Panc1 (cell line): Measurements from ENCODE around the gene MGAT5. TPM values are rescaled to one million over a fixed set of nuclear protein-coding genes. Genes with fewer than 3 reads are reported as not detected.

Experiments used
- ATAC-seq: fragments of 200-7000 bp; cut with Tn5 transposase; 2 replicates; pipeline ENCODE4 v1.9.1; 2020; ENCODE audit warnings: mild to moderate bottlenecking, moderate library complexity
- BruUV-seq: library from RNA; stranded (reverse); fragments of 400-500 nt; replicated peaks from 2 replicates; lab custom pipeline; 2021; lab: Mats Ljungman, UMichigan
- CTCF ChIA-PET: fragments of 300-600 bp; sonication (Branson Sonifier 250); formaldehyde crosslinking; loops from one replicate; lab custom pipeline; 2022; ENCODE audit warnings: antibody characterized with exemption; lab: Charles Lee
- POLR2A ChIA-PET: fragments of 300-600 bp; sonication (Branson Sonifier 250); formaldehyde crosslinking; loops from one replicate; lab custom pipeline; 2022; ENCODE audit warnings: antibody characterized with exemption; lab: Charles Lee
- DNase-seq: peaks from one replicate; pipeline ENCODE4 v3.0.0-alpha.2; 2010; ENCODE audit warnings: low read depth, low spot score
- H3K27ac ChIP-seq: 2 replicates; pipeline ENCODE4 v1.5.1; 2011; ENCODE audit warnings: mild to moderate bottlenecking, low read length, inconsistent platforms
- H3K27me3 ChIP-seq: fragments of 200-500 bp; sonication (Bioruptor generic); 2 replicates; pipeline ENCODE4 v1.6.0; 2014; ENCODE audit warnings: low read length, inconsistent platforms; ENCODE audit not compliant: control insufficient read depth, insufficient read depth
- H3K36me3 ChIP-seq: fragments of 200-500 bp; sonication (Bioruptor generic); 2 replicates; pipeline ENCODE4 v1.5.1; 2014; ENCODE audit warnings: inconsistent platforms, mild to moderate bottlenecking, low read length, moderate library complexity; ENCODE audit not compliant: control insufficient read depth, insufficient read depth
- H3K4me1 ChIP-seq: 2 replicates; pipeline ENCODE4 v1.5.1; 2011; ENCODE audit warnings: inconsistent platforms, mild to moderate bottlenecking, low read length, moderate library complexity; ENCODE audit not compliant: control insufficient read depth, insufficient read depth
- H3K4me3 ChIP-seq, 2 experiments: 2 replicates each; pipeline ENCODE4 v1.5.1; 2011 to 2012; ENCODE audit warnings: low read depth in 2 of 2, low read length in 2 of 2, mild to moderate bottlenecking in 2 of 2, inconsistent platforms in 1 of 2, moderate library complexity in 1 of 2
- H3K9me3 ChIP-seq: fragments of 200-500 bp; sonication (Bioruptor generic); 2 replicates; pipeline ENCODE4 v1.5.1; 2014; ENCODE audit warnings: low read depth, mild to moderate bottlenecking, inconsistent platforms, low read length, moderate library complexity; ENCODE audit not compliant: control insufficient read depth, insufficient read depth
- CTCF ChIP-seq: fragments of 450-650 bp; IDR thresholded peaks from 2 replicates; pipeline ENCODE4 v1.5.1; 2017; ENCODE audit warnings: mild to moderate bottlenecking
- POLR2AphosphoS5 ChIP-seq: IDR thresholded peaks from 2 replicates; pipeline ENCODE4 v1.6.1; 2012; ENCODE audit warnings: mild to moderate bottlenecking, low read depth, low read length, moderate library complexity
- REST ChIP-seq, 2 experiments: IDR thresholded peaks; 2 replicates each; pipeline ENCODE4 v1.6.1; 2011 to 2012; ENCODE audit warnings: low read depth in 2 of 2, control low read depth in 1 of 2, low read length in 1 of 2, mild to moderate bottlenecking in 1 of 2, moderate library complexity in 1 of 2; ENCODE audit not compliant: insufficient read depth in 1 of 2
- SIN3A ChIP-seq: IDR thresholded peaks from 2 replicates; pipeline ENCODE4 v1.6.1; 2012; ENCODE audit warnings: low read depth, mild to moderate bottlenecking, low read length, moderate library complexity, borderline replicate concordance; ENCODE audit not compliant: insufficient read depth
- TCF7L2 ChIP-seq: IDR thresholded peaks from 2 replicates; pipeline ENCODE4 v1.6.1; 2011; ENCODE audit warnings: mild to moderate bottlenecking, low read depth, low read length, inconsistent platforms
- in situ Hi-C: cut with HindIII; loops from 2 replicates; pipeline ENCODE4 v1.10.0; 2016; ENCODE audit warnings: low sequenced_read_pairs, low pct_unique_long_range_greater_than_20kb
- intact Hi-C: fragments of 100-400 bp; cut with micrococcal nuclease; formaldehyde crosslinking; loops from one replicate; pipeline ENCODE4 v1.10.0; 2022; ENCODE audit not compliant: unreplicated experiment
- total RNA-seq: library from RNA; stranded (reverse); gene quantifications from one replicate; pipeline ENCODE4 v1.2.1, GENCODE V29; 2021; ENCODE audit not compliant: unreplicated experiment

Gene MGAT5
- total RNA-seq, 1 experiment from 2014 or later, result 22.1 TPM

GRCh38 chr2:134405611-134406081 is 151.8 kb downstream of the MGAT5 start:
- CTCF ChIA-PET, result no interaction called here
- ATAC-seq (no peak), DNase-seq (no peak)
- in situ Hi-C loops (no loop called here), intact Hi-C loops (no loop called here)
- no peak overlapping the region for H3K27ac ChIP-seq
- H3K36me3 ChIP-seq, result no peaks in the 10 kb centered on the region
- TF ChIP-seq SIN3A, result no peak
- TF ChIP-seq TCF7L2, result no peak
- no peaks in the 10 kb centered on the region for H3K4me1 ChIP-seq
- H3K27me3 ChIP-seq, result no peaks in the 10 kb centered on the region
- H3K9me3 ChIP-seq, result no peaks in the 10 kb centered on the region
- no TSS peak for BruUV-seq
- no peak overlapping the region for H3K4me3 ChIP-seq
- POLR2A ChIA-PET, result no interaction called here

GRCh38 chr2:134406311-134406710 is 152.4 kb downstream of the MGAT5 start:
- Histone ChIP-seq H3K27ac (no peak overlapping the region), H3K9me3 (no peaks in the 10 kb centered on the region), H3K4me1 (no peaks in the 10 kb centered on the region), H3K27me3 (no peaks in the 10 kb centered on the region), H3K36me3 (no peaks in the 10 kb centered on the region), H3K4me3 (no peak overlapping the region)
- ChIA-PET POLR2A (no interaction called here), CTCF (no interaction called here)
- no TSS peak for BruUV-seq
- DNase-seq (no peak), ATAC-seq (no peak)
- intact Hi-C loops, result no loop called here
- TF ChIP-seq TCF7L2 (no peak), CTCF (no peak), SIN3A (no peak), POLR2AphosphoS5 (no peak), REST (IDR thresholded peaks at IDR 0.05; ENCODE audit: insufficient read depth in 1 of 2, low read depth in 2 of 2, low read length in 1 of 2) (no peak)
- in situ Hi-C loops, result no loop called here

GRCh38 chr2:134406736-134407135 is 152.9 kb downstream of the MGAT5 start:
- no peaks in the 10 kb centered on the region for H3K9me3 ChIP-seq
- BruUV-seq, result no TSS peak
- H3K36me3 ChIP-seq, result no peaks in the 10 kb centered on the region
- intact Hi-C loops, result no loop called here
- H3K27ac ChIP-seq, result no peak overlapping the region
- DNase-seq (no peak), ATAC-seq (no peak)
- ChIA-PET POLR2A (no interaction called here), CTCF (no interaction called here)
- in situ Hi-C loops, result no loop called here
- TF ChIP-seq SIN3A (no peak), POLR2AphosphoS5 (no peak), CTCF (no peak)
- no peaks in the 10 kb centered on the region for H3K27me3 ChIP-seq
- H3K4me3 ChIP-seq, result no peak overlapping the region
- no peaks in the 10 kb centered on the region for H3K4me1 ChIP-seq
